Measurements from ENCODE around the gene RPTOR. TPM values are rescaled to one million over a fixed set of nuclear protein-coding genes. Genes with fewer than 3 reads are reported as not detected.

Gene RPTOR
- total RNA-seq, 4 donors from 2014 or later: 18.7 to 35.4 (median 21.0) TPM

DNA sequence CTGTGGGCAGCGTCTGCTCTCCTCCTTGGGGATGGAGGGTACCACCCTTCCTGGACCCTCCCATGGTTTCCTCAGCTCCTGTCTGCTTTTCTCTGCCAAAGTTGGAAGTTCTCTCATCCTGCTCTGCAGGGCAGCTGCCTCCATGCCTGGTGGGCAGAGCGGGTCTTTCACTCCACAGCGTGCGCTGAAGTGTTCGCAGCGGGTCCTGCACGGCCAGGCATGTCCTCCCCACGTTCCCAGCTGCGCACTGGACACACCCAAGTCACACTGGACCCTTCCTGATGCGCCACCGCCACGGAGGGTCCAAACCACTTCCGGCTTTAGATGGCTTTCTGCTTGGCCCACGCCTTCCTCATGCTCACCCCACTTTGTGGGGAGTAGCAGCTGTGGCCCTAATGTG lies 34.5 kb upstream of the RPTOR start:
- TF ChIP-seq, protein P1, sequence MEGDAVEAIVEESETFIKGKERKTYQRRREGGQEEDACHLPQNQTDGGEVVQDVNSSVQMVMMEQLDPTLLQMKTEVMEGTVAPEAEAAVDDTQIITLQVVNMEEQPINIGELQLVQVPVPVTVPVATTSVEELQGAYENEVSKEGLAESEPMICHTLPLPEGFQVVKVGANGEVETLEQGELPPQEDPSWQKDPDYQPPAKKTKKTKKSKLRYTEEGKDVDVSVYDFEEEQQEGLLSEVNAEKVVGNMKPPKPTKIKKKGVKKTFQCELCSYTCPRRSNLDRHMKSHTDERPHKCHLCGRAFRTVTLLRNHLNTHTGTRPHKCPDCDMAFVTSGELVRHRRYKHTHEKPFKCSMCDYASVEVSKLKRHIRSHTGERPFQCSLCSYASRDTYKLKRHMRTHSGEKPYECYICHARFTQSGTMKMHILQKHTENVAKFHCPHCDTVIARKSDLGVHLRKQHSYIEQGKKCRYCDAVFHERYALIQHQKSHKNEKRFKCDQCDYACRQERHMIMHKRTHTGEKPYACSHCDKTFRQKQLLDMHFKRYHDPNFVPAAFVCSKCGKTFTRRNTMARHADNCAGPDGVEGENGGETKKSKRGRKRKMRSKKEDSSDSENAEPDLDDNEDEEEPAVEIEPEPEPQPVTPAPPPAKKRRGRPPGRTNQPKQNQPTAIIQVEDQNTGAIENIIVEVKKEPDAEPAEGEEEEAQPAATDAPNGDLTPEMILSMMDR (IDR thresholded peaks at IDR 0.05; ENCODE audit: low read depth): no peak

DNA sequence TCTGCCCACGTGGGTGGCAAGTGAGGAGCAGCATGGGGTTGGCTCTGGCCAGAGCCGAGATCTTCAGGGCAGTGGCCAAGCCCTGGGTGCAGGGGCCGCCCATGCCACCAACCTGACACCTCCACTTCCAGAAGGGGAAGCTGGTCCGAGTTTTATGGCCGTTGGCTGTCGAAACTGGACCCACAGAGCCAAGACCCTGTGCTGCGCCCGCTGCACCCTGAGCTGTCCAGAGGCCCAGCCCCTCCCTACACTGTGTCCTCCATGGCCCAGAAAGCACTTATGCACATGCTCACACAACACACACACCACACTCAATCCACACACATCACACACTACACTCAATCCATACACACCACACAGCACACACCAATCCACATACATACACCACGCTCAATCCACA lies 33.9 kb upstream of the RPTOR start:
- TF ChIP-seq, protein P1 (IDR thresholded peaks at IDR 0.05; ENCODE audit: low read depth): no peak

DNA sequence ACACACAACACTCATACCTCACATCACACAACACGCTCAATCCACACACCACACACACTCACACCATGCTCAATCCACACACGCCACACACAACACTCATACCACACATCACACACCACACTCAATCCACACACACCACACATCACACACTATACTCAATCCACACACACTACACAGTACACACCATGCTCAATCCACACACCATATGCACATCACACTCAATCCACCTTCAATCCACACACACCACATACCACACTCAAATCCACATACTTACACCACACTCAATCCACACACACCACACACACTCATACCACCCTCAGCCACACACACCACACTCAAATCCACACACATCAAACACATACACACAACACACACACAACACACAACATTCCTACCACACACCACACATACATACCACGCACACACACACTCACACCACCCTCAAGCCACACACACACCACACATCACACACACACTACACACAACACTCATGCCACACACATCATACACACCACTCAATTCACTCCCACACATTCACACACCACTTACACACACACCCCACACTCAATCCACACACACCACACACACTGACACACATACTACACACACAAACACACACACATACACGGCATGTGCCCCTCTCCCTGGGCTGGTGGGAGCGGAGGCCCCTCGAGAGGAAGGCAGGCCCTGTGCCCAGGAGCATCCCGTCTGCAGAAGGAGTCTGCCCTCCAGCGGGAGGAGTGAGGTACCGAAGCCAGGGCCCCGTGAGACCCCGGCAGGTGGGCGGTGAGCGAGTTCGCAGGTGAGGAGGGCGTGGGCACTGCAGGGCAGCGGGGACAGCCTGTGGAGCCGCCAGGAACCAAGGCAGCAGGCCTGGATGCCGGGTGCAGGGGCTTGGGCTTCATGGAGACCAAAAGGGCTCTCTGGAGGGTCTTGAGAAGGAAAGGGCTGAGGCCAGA lies 33.1 kb upstream of the RPTOR start:
- TF ChIP-seq, protein P1 (IDR thresholded peaks at IDR 0.05; ENCODE audit: low read depth): no peak

DNA sequence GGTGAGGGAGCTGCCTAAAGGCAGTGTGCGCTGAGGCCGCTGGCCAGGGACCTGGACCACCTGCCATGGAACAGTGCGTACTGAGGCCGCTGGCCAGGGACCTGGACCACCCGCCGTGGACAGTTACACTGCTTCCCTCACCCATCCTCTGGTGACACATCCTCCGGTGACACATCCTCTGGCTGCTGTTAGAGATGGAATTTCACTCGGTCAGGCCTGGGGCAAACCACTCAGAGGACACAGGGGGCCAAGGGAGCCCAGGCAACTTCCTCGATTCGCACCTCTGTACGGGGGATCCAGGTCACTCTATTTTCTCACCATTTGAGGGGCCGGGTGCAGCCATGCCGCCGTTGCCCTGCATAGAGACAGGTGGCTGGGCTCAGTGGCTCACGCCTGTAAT lies 32.4 kb upstream of the RPTOR start:
- TF ChIP-seq, protein P1 (IDR thresholded peaks at IDR 0.05; ENCODE audit: low read depth): no peak

DNA sequence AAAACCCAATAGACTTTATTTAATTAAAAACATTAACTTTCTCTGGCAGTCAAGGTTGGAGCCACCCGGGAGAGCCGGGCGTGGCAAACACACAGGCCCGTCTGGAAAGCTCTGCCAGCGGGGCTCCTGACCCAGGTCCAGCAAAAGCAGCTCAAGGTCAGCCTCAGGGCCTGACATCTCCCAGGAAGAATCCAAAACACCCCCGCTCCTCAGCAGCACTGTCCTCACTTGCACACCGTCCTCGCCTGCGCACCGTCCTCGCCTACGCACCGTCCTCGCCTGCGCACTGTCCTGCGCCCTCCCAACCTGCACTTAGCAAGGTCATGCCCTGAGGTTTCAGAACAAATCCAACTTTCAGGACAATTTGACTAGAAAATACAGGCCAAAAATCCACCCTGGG lies 31.4 kb upstream of the RPTOR start:
- TF ChIP-seq, protein P1 (IDR thresholded peaks at IDR 0.05; ENCODE audit: low read depth): no peak

DNA sequence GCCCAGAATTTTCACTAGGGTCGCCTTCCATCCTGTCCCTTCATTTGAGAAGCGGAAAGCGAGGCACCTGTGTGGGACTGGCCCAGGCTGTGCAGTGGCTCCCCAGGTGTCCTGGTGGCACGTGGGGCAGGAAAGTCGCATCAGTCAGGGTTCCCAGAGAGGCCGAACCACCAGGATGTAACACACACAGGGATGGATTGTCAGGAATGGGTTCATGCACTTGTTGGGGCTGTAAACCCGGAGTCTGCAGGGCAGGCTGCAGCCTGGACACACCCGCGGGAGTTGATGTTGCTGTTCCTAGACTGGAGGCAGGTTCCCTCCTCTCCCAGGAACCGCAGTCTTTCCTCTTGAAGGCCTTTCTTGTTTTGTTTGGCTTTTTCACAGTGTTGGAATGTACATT lies 30.7 kb upstream of the RPTOR start:
- TF ChIP-seq, protein P1 (IDR thresholded peaks at IDR 0.05; ENCODE audit: low read depth): no peak

DNA sequence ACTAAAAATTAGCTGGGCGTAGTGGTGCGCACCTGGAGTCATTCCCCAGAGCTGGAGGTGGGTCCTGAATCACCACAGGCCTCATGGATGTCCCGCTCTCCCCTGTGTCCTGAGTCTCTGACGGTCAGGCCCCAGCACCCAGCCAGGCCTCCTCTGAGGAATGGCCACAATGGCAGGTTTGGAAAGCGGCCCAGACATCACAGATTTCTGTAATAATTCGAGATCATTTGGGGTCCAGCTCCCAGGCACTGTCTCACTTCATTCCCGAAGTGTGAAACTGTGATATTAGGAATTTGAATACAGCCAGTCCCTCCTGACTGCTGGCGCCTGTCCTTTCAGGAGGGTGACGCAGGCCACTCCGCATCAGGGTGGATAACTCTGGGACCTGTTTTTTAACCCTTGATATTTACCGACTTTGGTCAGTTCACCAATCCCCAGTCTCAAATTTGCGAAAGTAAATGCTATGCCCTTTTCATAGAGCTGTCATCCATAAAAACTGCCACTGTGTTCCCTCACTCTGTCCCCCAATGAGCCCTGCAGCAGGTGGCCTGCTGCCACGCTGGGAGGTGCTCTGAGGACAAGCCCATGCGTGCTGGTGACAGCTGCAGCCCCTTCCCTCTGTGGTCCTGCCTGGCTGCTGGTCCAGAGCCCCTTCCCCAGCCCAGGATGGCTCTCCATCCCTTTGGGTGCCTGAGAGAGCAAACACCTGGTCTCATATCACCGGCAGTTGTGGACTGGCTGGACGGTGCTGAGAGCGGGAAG lies 28.3 kb upstream of the RPTOR start:
- TF ChIP-seq, protein P1 (IDR thresholded peaks at IDR 0.05; ENCODE audit: low read depth): no peak
